Lower leg skin (tissue), 3 donors: ENCODE measurements around the gene MMP12.

Experiments
- CTCF ChIP-seq, 3 donors: fragments of 450-650 bp; IDR thresholded peaks; one replicate each; pipeline ENCODE4 v1.5.1; 2016; ENCODE audit warnings: antibody characterized with exemption in 3 of 3, mild to moderate bottlenecking in 3 of 3, moderate library complexity in 2 of 3
- POLR2A ChIP-seq, 2 donors: fragments of 450-650 bp; IDR thresholded peaks; one replicate each; pipeline ENCODE4 v1.6.1; 2016 to 2017; ENCODE audit warnings: antibody characterized with exemption in 2 of 2, mild to moderate bottlenecking in 1 of 2, moderate library complexity in 1 of 2

- TF ChIP-seq CTCF (IDR thresholded peaks at IDR 0.05) (no peak), POLR2A (IDR thresholded peaks at IDR 0.05) (no peak)
Measured at GRCh38 chr11:102850973-102851745, 23.6 kb downstream of the MMP12 start.
